GM12878 (cell line): ENCODE measurements around the gene ANP32B.
"Not testable (repeated sequence)": the region's sequence is repeated elsewhere in the genome, so short reads cannot be mapped to it uniquely, and the experiment has no call there.

Source experiments
- CREM ChIP-seq: IDR thresholded peaks from 2 replicates; pipeline ENCODE4 v1.6.1; 2014; ENCODE audit warnings: antibody characterized with exemption, low read depth
- MEF2A ChIP-seq: IDR thresholded peaks from 2 replicates; pipeline ENCODE4 v1.6.1; 2011; ENCODE audit warnings: low read depth, mild to moderate bottlenecking, low read length, moderate library complexity; ENCODE audit not compliant: insufficient read depth
- NFYB ChIP-seq: IDR thresholded peaks from 2 replicates; pipeline ENCODE4 v1.6.1; 2011; ENCODE audit warnings: low read depth, mild to moderate bottlenecking, low read length, improper control_type of control experiment, moderate library complexity; ENCODE audit not compliant: insufficient read depth
- SMC3 ChIP-seq: IDR thresholded peaks from 2 replicates; pipeline ENCODE4 v1.6.1; 2011; ENCODE audit warnings: low read length, improper control_type of control experiment, borderline replicate concordance
- TAF1 ChIP-seq: IDR thresholded peaks from 2 replicates; pipeline ENCODE4 v1.6.1; 2011; ENCODE audit warnings: mild to moderate bottlenecking, low read depth, low read length, borderline replicate concordance
- ZBTB40 ChIP-seq: fragments of 450-650 bp; IDR thresholded peaks from 2 replicates; pipeline ENCODE4 v1.6.1; 2016; ENCODE audit warnings: mild to moderate bottlenecking, moderate library complexity, borderline replicate concordance
- TF ChIP-seq, protein P1 (sequence below), 3 experiments: IDR thresholded peaks in 2 of 3; conservative IDR thresholded peaks in 1 of 3; 2 replicates each; pipeline ENCODE4 v1.5.1; 2011; ENCODE audit warnings: low read depth in 3 of 3, low read length in 3 of 3, mild to moderate bottlenecking in 3 of 3, control low read depth in 2 of 3, moderate library complexity in 2 of 3, inconsistent platforms in 1 of 3, mixed read lengths in 1 of 3; ENCODE audit not compliant: control insufficient read depth in 2 of 3, insufficient read depth in 1 of 3; ENCODE audit errors: extremely low read depth in 1 of 3

DNA sequence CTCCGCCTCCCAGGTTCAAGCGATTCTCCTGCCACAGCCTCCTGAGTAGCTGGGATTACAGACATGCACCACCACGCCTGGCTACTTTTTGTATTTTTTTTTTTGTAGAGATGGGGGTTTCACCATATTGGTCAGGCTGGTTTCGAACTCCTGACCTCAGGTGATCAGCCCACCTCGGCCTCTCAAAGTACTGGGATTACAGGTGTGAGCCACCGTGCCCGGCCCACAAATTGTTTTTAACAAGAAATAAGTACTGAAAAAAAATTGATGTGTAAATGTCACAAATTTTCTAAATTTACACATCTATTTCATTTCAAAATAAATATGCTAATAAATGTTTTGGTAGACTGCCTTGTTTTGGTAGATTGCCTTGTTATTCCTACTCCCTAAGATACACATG is 13.5 kb downstream of the ANP32B start:
- not testable (repeated sequence) for TF ChIP-seq CREM, SMC3, TAF1, NFYB, MEF2A, ZBTB40
- TF ChIP-seq, protein P1, sequence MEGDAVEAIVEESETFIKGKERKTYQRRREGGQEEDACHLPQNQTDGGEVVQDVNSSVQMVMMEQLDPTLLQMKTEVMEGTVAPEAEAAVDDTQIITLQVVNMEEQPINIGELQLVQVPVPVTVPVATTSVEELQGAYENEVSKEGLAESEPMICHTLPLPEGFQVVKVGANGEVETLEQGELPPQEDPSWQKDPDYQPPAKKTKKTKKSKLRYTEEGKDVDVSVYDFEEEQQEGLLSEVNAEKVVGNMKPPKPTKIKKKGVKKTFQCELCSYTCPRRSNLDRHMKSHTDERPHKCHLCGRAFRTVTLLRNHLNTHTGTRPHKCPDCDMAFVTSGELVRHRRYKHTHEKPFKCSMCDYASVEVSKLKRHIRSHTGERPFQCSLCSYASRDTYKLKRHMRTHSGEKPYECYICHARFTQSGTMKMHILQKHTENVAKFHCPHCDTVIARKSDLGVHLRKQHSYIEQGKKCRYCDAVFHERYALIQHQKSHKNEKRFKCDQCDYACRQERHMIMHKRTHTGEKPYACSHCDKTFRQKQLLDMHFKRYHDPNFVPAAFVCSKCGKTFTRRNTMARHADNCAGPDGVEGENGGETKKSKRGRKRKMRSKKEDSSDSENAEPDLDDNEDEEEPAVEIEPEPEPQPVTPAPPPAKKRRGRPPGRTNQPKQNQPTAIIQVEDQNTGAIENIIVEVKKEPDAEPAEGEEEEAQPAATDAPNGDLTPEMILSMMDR (IDR thresholded peaks at IDR 0.05 in 2 of 3, conservative IDR thresholded peaks at IDR 0.05 in 1 of 3; ENCODE audit: control insufficient read depth in 2 of 3, extremely low read depth in 1 of 3, insufficient read depth in 1 of 3, low read depth in 3 of 3, low read length in 3 of 3): not testable (repeated sequence)
